T-helper 17 cell (primary cell): ENCODE results near the gene TPSAB1. TPM values are rescaled to one million over a fixed set of nuclear protein-coding genes. Genes with fewer than 3 reads are reported as not detected.

Source experiments
- ATAC-seq: fragments of 150-1000 bp; cut with Tn5 transposase; 2 replicates; pipeline ENCODE4 v1.10.0; 2021; ENCODE audit warnings: mild to moderate bottlenecking, moderate library complexity
- DNase-seq, 3 donors: peaks; one replicate each; pipeline versions ENCODE4 v3.0.0 to v3.0.0-alpha.2; 2020 to 2021
- H3K9me3 ChIP-seq: one replicate; pipeline ENCODE4 v1.7.0; 2013; ENCODE audit warnings: low read length, mild to moderate bottlenecking; ENCODE audit not compliant: control insufficient read depth, poor library complexity, severe bottlenecking
- H3K27ac Mint-ChIP-seq: one replicate; pipeline ENCODE4 v1.8.0; 2022; ENCODE audit warnings: mild to moderate bottlenecking, moderate library complexity, mixed read lengths
- H3K27me3 Mint-ChIP-seq: one replicate; pipeline ENCODE4 v1.8.0; 2022; ENCODE audit warnings: mixed read lengths
- H3K36me3 Mint-ChIP-seq: one replicate; pipeline ENCODE4 v1.8.0; 2022; ENCODE audit warnings: low read depth, mixed read lengths
- H3K4me1 Mint-ChIP-seq: one replicate; pipeline ENCODE4 v1.8.0; 2022; ENCODE audit warnings: mild to moderate bottlenecking, mixed read lengths
- H3K4me3 Mint-ChIP-seq: one replicate; pipeline ENCODE4 v1.8.0; 2022; ENCODE audit warnings: mild to moderate bottlenecking, moderate library complexity, mixed read lengths
- total RNA-seq, 4 donors: library from RNA in 2 of 4; stranded (reverse) in 2 of 4; gene quantifications; one replicate each; pipeline ENCODE4 v1.2.3 and lab custom pipeline; 2022 to 2026

The TPSAB1 gene
- total RNA-seq, 2 donors from 2014 or later, result not detected

GRCh38 chr16:1287982-1288670, 47.6 kb downstream of the TPSAB1 start:
- Mint-ChIP-seq H3K27me3 (peaks cover 44% of the 10 kb centered on the region), H3K27ac (no peak overlapping the region), H3K4me1 (no peaks in the 10 kb centered on the region), H3K4me3 (no peak overlapping the region), H3K36me3 (no peaks in the 10 kb centered on the region)
- DNase-seq (no peak), ATAC-seq (no peak)
- no peaks in the 10 kb centered on the region for H3K9me3 ChIP-seq

GRCh38 chr16:1288813-1289476, 48.4 kb downstream of the TPSAB1 start:
- ATAC-seq (peak; percentile 45), DNase-seq (no peak)

GRCh38 chr16:1289477-1289866, 49.0 kb downstream of the TPSAB1 start:
- peaks cover 44% of the 10 kb centered on the region for H3K27me3 Mint-ChIP-seq
- H3K4me3 Mint-ChIP-seq, result no peak overlapping the region

More at GRCh38 chr16:1288813-1289476, 48.4 kb downstream of the TPSAB1 start:
- no peak overlapping the region for H3K4me3 Mint-ChIP-seq
- H3K27me3 Mint-ChIP-seq, result peaks cover 39% of the 10 kb centered on the region
- no peaks in the 10 kb centered on the region for H3K9me3 ChIP-seq
- H3K4me1 Mint-ChIP-seq, result no peaks in the 10 kb centered on the region
- no peak overlapping the region for H3K27ac Mint-ChIP-seq
- H3K36me3 Mint-ChIP-seq, result no peaks in the 10 kb centered on the region

GRCh38 chr16:1290063-1290501, 49.6 kb downstream of the TPSAB1 start:
- peaks cover 46% of the 10 kb centered on the region for H3K27me3 Mint-ChIP-seq
- no peaks in the 10 kb centered on the region for H3K36me3 Mint-ChIP-seq
- no peaks in the 10 kb centered on the region for H3K4me1 Mint-ChIP-seq
- no peak for DNase-seq
- no peak for ATAC-seq
- no peak overlapping the region for H3K4me3 Mint-ChIP-seq
- no peak overlapping the region for H3K27ac Mint-ChIP-seq
- H3K9me3 ChIP-seq, result no peaks in the 10 kb centered on the region

More at GRCh38 chr16:1289477-1289866, 49.0 kb downstream of the TPSAB1 start:
- H3K27ac Mint-ChIP-seq, result no peak overlapping the region
- no peaks in the 10 kb centered on the region for H3K36me3 Mint-ChIP-seq
- no peaks in the 10 kb centered on the region for H3K9me3 ChIP-seq
- H3K4me1 Mint-ChIP-seq, result no peaks in the 10 kb centered on the region
- ATAC-seq, result no peak
- no peak for DNase-seq

- no peak for ATAC-seq
- Mint-ChIP-seq H3K27me3 (peaks cover 45% of the 10 kb centered on the region), H3K27ac (no peak overlapping the region), H3K4me3 (no peak overlapping the region), H3K36me3 (no peaks in the 10 kb centered on the region), H3K4me1 (no peaks in the 10 kb centered on the region)
- DNase-seq, result no peak
- no peaks in the 10 kb centered on the region for H3K9me3 ChIP-seq
These were observed 50.5 kb downstream of the TPSAB1 start for GRCh38 chr16:1290860-1291575.

- H3K36me3 Mint-ChIP-seq, result no peaks in the 10 kb centered on the region
- no peaks in the 10 kb centered on the region for H3K4me1 Mint-ChIP-seq
- DNase-seq (no peak), ATAC-seq (no peak)
- no peak overlapping the region for H3K4me3 Mint-ChIP-seq
- H3K27me3 Mint-ChIP-seq, result peaks cover 41% of the 10 kb centered on the region
- H3K9me3 ChIP-seq, result no peaks in the 10 kb centered on the region
- no peak overlapping the region for H3K27ac Mint-ChIP-seq
These were observed 51.1 kb downstream of the TPSAB1 start for GRCh38 chr16:1291576-1291974.

Other genes with a start within 250 kb of the TPSAB1 start
- gene SSTR5, start 168.0 kb upstream of the TPSAB1 start, total RNA-seq, result not detected
- gene C1QTNF8, start 144.5 kb upstream of the TPSAB1 start, total RNA-seq, result not detected
- gene CACNA1H, start 87.6 kb upstream of the TPSAB1 start, total RNA-seq, result 1 to 10 TPM; 8.6 to 9.5 TPM
- not detected for gene TPSG1, start 15.4 kb upstream of the TPSAB1 start, total RNA-seq
- not detected for gene TPSB2, start 10.5 kb upstream of the TPSAB1 start, total RNA-seq
- gene TPSD1, start 15.4 kb downstream of the TPSAB1 start, total RNA-seq, result not detected
- gene UBE2I, start 68.9 kb downstream of the TPSAB1 start, total RNA-seq, result 100 to 1,000 TPM; 233 to 249 TPM
- gene BAIAP3, start 92.9 kb downstream of the TPSAB1 start, total RNA-seq, result 10 to 100 TPM; 11.8 to 20.0 TPM
- gene TSR3, start 111.2 kb downstream of the TPSAB1 start, total RNA-seq, result 10 to 100 TPM; 24.4 to 27.7 TPM
- 10 to 100 TPM; 39.2 to 48.0 TPM for gene GNPTG, start 111.2 kb downstream of the TPSAB1 start, total RNA-seq
- 10 to 100 TPM; 63.0 to 64.8 TPM for gene UNKL, start 174.0 kb downstream of the TPSAB1 start, total RNA-seq
- 1 to 10 TPM; 7.0 to 8.8 TPM for gene UQCC4, start 180.0 kb downstream of the TPSAB1 start, total RNA-seq
- gene PERCC1, start 190.4 kb downstream of the TPSAB1 start, total RNA-seq, result not detected
- 1 to 10 TPM; 1.3 to 3.6 TPM for gene CCDC154, start 203.9 kb downstream of the TPSAB1 start, total RNA-seq
- 100 to 1,000 TPM in 1 of 2 donors, 10 to 100 TPM in 1; 93.9 to 113 TPM for gene CLCN7, start 234.3 kb downstream of the TPSAB1 start, total RNA-seq
- not detected for gene PTX4, start 248.2 kb downstream of the TPSAB1 start, total RNA-seq